GM12874 (cell line): ENCODE measurements around the gene CDH4.

Source experiments
- TF ChIP-seq, protein P1 (sequence below): IDR thresholded peaks from 2 replicates; pipeline ENCODE4 v1.5.1; 2011; ENCODE audit warnings: low read depth, mild to moderate bottlenecking, control low read depth, low read length, moderate library complexity; ENCODE audit not compliant: insufficient read depth

Gene CDH4

DNA sequence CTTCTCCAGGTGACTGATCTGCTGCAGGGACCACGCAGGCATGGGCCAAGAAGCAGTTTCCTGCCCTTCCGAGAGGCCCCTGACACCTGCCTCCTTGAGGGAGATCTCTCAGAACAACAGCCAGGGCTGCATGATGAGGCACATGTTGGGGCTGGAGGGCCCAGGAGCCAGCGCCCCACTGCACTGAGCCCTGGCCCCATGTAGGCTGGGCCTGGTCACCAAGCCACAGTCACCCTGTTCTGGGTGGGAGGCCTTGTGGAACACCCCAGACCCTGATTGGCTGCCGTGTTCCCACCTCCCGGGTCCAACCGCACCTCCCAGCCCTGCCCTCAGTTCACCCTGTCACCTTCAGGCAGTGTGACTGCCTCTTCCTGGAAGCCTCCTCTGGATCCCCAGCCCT, 639.4 kb downstream of the CDH4 start:
- TF ChIP-seq, protein P1, sequence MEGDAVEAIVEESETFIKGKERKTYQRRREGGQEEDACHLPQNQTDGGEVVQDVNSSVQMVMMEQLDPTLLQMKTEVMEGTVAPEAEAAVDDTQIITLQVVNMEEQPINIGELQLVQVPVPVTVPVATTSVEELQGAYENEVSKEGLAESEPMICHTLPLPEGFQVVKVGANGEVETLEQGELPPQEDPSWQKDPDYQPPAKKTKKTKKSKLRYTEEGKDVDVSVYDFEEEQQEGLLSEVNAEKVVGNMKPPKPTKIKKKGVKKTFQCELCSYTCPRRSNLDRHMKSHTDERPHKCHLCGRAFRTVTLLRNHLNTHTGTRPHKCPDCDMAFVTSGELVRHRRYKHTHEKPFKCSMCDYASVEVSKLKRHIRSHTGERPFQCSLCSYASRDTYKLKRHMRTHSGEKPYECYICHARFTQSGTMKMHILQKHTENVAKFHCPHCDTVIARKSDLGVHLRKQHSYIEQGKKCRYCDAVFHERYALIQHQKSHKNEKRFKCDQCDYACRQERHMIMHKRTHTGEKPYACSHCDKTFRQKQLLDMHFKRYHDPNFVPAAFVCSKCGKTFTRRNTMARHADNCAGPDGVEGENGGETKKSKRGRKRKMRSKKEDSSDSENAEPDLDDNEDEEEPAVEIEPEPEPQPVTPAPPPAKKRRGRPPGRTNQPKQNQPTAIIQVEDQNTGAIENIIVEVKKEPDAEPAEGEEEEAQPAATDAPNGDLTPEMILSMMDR, result no peak

DNA sequence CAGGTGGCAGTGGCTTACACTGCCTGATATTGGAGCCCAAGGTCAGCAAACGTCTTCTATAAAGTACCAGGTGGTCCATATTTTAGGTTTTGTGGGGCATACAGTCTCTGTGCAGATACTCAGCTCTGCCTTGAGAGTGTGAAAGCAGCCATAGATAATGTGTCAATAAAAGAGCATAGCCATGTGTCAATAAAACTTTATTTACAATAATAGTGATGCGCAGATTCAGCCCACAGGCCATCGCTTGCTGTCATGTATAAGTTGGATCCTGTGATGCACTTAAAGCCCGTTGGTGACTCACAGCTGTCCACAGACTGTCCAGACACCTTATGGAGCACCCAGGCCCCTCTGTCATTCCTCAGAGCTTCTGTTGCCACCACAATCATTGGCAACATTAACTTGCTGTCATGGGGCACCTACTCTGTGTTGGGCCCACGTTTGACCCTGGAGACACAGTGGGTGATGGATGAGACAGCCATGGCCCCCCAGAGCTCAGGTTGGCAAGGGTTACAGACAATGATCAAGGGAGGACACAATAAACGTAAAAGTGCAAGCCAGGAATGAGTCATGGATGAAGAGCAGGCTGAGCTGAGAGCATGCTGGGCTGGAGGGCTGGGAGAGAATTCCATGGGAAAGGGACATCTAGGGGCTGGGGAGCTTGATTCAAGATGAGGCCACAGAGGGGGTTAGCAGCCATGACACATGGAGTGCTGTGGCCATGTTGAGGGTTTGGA, 640.0 kb downstream of the CDH4 start:
- TF ChIP-seq, protein P1, result no peak

DNA sequence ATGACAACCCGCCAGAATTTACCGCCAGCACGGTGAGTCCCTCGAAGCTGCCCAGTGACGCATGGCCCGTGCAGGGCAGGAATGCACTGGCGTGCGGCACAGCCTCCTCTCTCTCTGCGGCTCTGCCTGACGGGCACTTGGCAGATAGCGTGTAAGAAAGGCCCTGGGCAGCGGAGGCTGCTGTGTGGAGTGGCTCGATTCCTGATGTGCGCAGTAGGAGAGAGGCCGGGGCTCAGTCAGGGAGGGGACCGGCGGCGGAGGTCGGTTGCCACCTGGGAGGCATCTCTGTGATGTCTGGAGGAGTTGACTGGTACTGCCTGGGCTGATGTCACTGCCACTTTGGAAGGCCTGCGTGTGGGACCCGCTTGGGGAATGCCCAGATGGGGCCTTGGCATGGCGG, 643.0 kb downstream of the CDH4 start:
- TF ChIP-seq, protein P1, result no peak

DNA sequence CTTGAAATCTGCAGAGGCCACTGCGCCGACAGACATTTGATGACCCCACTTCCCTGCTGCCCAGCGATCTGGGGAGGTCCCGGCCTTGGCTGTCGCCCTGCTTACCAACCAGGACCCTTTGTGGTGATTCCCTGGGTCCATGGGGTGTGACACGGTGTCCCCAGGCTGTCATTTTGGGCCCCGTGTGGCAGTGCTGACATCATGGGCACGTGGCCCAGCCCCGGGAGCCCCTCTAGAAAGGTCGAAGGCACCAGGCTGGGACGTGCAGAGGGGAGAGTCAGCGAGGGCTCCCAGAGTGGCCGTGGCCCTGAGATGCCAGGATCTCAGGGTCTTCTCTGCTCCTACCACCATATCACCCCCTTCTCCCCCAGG, 643.6 kb downstream of the CDH4 start:
- TF ChIP-seq, protein P1, result no peak

DNA sequence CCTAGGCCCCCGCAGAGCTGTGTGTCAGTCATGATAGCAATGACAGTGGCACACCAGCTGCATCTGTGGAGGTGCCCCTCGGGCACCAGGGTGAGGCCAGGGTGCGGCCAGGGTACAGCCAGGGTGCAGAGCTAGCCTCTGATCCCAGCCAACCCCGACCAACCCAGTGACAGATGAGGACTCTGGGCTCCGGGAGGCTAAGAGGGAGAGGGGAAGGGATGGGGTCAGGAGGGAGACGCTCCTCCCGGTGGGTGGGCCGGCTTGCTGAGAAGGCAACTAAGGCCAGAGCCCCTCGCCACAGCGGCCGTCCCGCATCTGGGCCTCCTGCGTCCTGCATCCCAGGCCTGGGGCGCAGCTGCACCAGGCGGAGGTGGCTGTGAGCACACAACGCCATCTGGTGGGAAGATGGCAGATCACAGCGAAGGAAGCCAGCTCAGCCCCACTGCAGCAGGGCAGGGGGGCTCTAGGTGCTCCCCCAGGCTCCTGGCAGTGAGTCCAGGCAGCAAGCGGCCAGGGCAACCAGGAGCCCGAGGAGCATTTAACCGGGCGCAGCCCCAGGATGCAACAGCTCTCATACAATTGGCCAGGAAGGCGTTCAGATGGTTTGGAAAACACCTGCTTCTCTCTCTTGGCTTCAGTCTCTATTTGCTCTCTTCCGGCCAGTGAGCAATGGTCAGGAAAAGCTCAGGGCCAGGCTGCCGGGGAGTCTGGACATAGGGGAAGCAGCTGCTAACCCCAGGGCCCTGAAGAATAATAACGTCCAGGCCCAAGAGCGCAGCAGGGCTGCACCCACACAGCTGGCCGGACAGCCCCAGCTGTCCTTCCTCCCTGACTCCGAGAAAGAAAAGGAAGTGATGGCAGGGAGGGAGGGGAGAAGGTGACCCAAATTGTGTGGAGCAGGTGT, 644.2 kb downstream of the CDH4 start:
- TF ChIP-seq, protein P1, result peak; percentile 58

DNA sequence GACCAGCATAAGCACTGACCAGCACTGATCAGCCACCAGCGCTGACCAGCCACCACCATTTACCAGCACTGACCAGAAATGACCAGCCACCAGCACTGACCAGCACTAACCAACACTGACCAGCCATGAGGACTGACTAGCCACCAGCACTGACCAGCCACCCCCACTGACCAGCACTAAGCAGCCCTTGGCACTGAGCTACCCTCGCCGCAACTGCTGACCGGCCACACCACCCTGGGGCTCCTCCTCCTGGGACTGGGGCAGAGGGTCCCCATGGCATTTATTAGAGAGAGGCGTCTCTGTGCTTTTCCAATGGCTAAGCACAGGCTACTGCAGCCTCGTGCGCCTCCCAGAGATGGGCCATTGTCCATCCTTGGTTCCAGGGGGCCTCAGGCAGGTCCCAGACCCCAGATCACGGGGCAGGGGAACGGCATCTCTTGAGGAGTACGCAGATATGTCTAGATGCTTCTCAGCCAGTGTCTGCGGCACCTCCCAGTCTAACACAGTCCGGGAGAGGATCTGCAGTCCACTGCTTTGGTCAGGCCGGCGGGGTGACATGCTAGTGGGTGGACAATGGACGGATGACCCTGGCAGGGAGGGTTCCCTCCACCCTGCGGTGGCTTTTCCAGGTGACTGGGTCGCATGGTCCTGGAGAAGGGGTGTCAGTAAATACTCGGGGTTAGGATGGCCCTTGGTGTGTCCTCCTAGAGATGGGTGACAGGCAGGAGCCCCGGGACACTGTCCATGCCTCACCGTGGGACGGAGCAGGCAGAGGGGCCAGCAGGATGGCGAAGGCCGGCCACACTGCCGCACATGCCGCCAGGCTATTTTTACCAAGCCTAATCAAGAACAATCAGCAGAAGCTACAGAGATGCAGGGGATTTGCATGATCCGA, 645.6 kb downstream of the CDH4 start:
- TF ChIP-seq, protein P1, result no peak

DNA sequence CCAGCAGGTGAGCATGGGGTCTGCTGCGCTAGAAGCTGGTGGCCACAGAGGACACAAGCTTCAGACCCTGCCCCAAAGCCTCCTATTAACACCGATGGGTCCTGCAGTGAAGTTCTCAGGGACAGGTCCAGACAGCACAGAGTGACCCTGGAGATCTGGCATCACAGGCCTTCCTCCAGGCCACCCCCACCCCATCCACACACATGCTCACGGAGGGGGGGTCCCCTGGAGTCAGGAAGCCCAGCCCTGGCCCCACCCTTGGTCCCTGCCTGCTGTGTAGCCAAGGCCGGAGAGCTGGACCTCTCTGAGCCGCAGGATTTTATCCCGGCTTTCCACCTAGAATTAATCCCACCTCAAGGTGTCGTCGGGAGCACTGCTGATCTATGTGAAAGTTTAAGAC, 646.3 kb downstream of the CDH4 start:
- TF ChIP-seq, protein P1, result no peak
